GM21723 (cell line): ENCODE results near the gene CDH18.

Experiments used
- ATAC-seq: cut with Tn5 transposase; IDR thresholded peaks from one replicate; pipeline ENCODE4 v1.9.1; 2021; ENCODE audit warnings: mild to moderate bottlenecking, moderate library complexity; ENCODE audit not compliant: unreplicated experiment

Gene CDH18

DNA sequence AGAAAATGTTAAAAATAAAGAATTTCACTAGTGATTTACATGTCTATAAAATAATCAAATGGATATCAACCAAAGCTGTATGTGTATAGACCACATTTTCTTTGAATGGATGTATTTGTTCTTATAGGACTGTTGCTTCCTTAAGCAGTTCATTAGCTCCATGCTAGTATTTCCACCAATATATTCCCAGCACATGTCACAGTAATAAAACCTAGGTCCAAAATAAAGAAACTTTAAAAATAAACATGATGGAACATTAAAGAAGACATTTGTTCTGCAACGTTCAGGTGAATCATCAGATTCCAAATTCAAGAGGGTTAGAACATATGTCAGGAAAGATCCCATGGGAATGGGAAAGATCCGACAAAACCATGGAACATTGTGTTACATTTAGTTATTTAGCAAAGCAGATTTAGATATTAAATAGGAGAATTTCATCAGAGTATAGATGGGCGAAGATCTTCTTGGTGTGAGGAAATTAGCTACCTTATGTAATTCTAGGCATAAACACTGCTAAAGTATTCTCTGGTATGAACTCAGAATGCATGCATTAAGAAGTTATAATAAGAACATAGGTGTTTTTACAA lies 490.7 kb downstream of the CDH18 start:
- ATAC-seq = no peak

DNA sequence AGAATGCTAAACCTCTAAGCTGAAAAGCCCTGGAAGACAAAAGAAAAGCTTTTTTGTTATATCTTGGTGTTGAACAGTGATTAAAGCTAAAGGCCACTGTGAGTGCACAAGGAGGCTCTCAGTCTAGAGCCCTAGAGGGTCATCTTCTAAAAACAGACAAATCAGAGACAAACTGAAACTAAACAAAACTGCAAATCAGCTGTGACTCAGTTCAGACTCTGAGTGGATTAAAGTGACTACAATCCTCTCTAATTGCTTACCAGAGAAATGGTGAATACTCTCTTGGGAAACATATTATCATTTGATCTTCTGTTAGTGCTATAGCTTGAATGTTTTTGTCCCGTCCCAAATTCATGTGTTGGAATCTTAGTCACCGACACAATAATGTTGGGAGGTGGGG lies 491.9 kb downstream of the CDH18 start:
- no peak for ATAC-seq

DNA sequence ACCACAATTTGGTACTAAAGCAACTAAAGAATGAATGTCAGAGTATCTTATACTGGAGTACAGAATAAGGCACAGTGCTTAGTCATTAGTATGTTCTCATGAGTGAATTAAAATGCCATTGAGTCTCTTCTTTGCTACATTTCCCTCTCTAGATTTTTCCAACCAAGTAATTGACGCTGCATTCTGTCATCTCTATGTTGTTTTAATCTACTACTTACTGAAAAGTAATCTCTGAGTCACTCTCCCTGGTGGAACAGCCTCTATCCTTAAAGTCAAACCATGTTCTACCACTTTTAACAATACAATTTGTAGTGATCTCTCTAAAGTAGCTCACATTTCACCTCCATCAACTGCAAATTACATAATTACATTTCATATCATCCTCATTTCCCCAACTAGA lies 495.1 kb downstream of the CDH18 start:
- ATAC-seq = no peak

DNA sequence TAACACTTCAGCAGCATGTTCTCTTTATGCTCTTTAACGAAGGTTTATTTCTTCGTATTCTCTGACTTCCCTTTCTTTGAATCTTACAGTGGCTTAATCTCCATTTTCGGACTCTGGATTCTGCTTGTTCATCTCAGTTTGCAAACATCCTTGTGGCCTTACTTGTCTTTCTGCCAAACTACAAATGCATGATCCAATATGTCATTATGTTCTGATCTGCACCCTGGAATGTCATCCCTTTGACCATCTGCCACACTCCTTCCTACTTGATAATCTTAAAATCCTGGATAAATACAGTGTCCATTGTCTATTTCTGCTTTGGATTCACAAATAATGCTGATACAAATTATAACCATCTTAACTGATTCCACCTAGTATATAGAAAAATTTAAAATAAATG lies 499.2 kb downstream of the CDH18 start:
- no peak for ATAC-seq

DNA sequence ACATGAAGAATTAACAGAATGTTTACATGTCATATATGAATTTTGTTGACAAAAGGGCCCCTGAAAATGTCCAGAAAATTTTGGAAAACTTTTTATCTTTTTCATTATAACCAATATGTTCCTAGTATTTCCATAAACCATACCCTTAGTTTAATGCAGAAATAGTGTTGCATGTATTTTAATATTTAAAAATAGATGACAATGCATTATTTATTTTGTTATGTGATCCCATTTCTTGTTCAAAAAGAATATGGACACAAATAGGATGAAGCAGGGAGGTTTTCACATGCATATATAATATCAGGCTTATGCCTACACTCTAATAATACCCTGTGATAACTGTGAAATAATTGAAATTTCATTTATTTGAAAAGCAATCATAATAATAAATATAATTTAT lies 500.5 kb downstream of the CDH18 start:
- no peak for ATAC-seq

DNA sequence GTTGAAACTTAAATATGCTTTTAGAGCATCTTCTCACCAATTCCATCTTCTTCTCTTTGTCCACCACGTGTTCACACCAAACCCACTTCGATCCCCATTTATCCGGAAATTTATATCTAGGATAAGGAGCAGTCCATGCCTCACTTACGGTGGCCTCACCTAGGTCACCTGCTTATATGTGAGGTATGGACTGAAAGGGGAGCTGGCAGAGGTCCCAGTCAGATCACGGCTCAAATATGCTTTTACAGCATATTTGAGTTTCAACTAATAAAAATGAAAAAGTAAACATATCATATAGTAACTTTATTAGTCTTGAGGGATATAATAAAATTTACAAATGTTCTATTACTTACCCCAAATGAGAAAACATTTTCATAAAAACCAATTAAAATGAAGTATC lies 508.4 kb downstream of the CDH18 start:
- ATAC-seq = no peak

DNA sequence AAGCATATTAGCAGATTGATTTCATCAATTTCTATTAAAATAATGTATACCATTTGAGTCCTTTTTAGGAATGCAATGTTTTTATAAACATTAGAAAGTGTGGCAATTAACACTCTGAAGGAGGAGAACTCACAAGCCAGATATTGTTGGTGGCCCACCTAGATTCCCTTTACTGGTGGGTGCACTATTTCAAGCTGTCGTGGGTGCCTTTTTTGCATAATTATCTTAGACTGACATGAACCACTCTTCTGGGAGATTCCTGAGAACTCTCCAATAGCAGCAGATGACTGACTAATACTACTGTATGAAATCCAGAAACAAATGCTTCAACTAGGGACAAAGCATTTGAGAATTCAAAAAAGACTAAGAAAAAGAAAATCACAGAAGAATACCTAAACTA lies 526.0 kb downstream of the CDH18 start:
- no peak for ATAC-seq

DNA sequence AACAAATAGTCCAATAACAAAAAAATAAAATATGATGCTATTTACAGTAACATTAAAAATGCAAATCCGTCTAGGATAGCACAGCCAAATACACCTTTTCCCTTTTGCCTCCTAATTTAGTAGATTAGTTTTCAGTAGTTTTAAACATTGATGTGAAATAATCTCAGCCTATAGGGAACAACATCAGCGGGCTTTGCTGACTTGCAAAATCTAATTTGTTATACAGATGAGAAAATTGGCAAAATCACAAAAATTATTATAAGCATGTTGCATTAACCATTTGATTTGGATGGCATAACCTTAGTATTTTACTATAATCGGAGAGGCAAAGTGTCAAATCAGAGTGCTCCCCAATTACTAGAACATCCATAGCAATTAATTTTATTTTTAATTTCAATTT lies 563.5 kb downstream of the CDH18 start:
- no peak for ATAC-seq
